T1000 (cell line): ENCODE measurements around the gene CXorf66.
A peak's percentile ranks its signal among the peaks of the same experiment; 100 is the strongest.
"Not testable (repeated sequence)": the region's sequence is repeated elsewhere in the genome, so short reads cannot be mapped to it uniquely, and the experiment has no call there.

ENCODE experiments used
- DNase-seq: peaks from one replicate; lab custom pipeline; 2025; ENCODE audit warnings: mixed read lengths; lab: John Stamatoyannopoulos, UW

Gene CXorf66, protein sequence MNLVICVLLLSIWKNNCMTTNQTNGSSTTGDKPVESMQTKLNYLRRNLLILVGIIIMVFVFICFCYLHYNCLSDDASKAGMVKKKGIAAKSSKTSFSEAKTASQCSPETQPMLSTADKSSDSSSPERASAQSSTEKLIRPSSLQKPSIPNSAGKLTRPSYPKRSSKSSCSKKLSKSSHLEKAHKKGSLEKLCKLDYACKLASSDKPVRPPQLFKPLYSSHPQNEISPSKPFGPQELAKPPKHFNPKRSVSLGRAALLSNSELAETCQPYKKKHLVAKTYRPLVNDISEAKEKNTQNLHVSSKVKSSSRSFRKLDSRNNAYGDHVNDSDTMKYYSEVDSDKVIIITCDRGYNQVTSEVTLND

GRCh38 chrX:139965421-139965820 lies at the start of gene CXorf66:
Gene CXorf66 (minus strand): TSS chrX:139965521. CDS start chrX:139965496, 25 bp downstream.
- DNase-seq: no peak

GRCh38 chrX:139982856-139983255 lies 17.5 kb upstream of the CXorf66 start:
- DNase-seq: no peak

DNA sequence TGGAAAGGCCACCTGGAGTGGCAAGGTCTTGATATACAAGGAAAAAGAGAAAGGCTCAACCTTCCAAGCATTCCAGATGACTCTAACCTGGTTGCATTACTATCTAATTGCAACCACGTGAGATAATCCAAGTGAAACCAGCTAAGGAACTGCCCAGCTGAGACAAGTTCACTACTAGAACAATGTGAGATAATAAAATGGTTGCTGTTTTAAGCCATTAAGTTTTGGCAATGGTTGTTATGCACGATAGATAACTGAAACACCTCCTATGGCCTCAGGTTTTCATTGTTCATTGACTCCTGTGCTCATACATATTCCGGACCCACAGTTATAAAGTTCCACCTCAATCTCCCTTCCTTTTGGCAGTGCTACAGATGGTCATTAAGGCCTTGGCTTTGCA lies 9.2 kb upstream of the CXorf66 start:
- no peak for DNase-seq

DNA sequence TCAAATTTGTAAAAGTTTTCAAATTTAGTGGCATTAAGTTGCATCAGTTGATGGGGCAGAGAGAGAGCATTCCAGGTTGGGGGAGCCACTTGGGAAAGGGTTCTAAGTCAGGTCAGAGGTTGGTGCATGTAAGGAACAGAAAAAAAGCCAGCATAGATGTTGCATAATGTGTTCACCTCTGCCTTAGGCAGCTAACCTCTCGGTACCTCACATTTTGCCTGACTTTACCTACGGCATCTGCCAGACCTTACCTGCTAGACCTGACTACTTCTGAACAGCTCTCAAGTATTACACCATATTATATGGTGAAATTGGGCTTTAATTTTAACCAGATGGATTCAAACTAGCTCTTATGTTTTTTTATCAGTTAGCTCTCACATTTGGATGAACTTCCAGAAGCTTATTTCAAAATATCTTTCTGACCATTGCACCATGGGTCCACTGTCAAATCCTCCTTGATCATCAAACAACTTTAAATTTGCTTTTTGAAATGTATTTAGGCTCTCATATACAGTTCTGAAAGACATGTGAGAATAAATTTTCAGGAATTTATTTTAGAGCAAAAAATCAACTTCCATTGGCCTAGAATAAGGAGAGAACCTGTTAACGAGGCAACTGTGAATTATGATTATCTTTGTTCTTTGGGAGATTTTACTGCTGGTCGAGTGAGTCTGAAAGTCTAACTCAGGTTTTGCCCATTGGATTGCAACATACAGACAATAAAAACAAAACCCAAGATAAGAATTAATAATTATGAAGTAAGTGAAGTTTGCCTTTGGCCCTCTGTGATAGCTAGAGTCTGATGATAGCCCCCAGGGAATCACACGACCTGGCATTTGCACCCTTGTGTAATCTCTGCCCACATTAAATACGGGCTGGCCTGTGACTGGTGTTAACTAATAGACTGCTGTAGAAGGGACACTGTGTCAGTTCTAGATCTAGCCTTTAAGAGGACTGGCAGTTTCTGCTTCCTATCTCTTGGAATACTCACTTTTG lies 7.6 kb upstream of the CXorf66 start:
- DNase-seq: no peak

DNA sequence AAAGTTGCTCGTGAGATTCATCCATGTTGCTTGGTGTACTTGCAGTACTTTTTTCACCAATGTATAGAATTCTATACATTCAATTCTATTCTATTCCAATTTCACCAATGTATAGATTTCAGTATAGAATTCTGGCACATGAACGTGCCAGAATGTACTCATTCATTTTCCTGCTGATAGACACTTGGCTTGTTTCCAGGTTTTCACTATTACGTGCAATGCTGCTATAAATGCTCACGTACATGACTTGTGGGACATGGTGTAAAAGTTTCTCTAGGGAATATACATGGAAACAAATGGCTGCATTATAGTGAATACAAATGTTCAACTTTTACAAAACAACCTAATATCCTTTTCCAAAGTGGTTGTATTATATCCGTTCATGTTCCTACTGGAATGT lies 6.8 kb upstream of the CXorf66 start:
- DNase-seq: no peak

DNA sequence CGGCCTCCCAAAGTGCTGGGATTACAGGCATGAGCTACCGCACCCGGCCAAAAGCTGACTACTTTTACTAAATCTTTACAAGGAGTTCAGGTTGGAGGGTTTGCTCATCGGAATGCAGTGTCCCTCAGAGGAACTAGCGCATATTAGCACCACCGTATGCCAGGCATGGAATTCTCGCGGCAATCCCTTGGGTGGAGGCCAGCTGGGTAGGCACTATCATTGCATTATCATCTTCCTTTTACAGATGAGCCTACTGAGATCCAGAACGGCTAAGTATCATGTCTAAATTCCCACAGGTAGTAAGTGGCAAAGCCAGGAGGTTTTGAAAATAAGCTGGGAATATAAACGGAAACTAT lies 6.1 kb upstream of the CXorf66 start:
- DNase-seq: no peak

- no peak for DNase-seq
Observed at GRCh38 chrX:139969286-139969685, 4.0 kb upstream of the CXorf66 start.

- no peak for DNase-seq
Observed at GRCh38 chrX:139967750-139968149, 2.4 kb upstream of the CXorf66 start.

DNA sequence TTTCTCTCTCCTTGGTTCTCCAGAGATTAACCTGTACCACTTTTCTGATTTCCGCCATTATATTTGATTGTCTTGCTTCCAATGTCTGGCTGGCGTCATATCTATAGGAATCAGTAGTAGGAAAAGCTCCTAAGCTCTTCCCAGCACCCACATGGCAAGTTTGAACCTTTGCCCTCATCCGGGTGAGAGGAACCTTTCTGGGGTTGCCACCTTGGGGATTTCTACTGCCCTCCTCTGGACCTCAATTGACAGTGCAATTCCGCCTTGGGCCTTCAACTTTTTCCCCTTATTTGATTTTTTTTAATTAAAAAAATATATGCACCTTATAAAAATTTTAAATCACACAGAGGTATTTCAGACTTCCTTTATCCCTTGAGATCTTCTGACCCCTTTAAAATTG lies 2.0 kb upstream of the CXorf66 start:
- DNase-seq: no peak

GRCh38 chrX:139966159-139966558 lies 838 bp upstream of the CXorf66 start:
- not testable (repeated sequence) for DNase-seq

- DNase-seq: not testable (repeated sequence)
Observed at GRCh38 chrX:139961091-139961490, 4.2 kb downstream of the CXorf66 start.

- DNase-seq: no peak
Observed at GRCh38 chrX:139949703-139950102, 15.6 kb downstream of the CXorf66 start.

DNA sequence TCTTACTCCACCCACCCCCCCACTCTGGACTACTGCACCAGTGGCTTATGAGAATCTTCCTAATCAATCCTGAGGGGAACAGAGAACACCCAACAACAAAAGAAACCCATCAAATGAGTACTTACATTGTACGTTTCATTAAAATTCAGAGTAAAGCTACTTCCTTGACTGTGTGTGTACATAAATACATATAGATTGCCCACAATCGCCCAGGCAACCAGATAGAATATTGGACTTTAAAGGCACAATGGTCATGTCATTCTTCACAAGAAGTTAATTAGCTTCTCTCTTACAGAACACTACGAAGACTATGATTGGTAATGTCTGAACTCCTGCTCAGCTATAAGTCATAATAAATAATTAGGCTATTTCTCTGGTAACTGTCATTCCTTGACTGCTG lies 20.2 kb downstream of the CXorf66 start:
- DNase-seq: no peak

DNA sequence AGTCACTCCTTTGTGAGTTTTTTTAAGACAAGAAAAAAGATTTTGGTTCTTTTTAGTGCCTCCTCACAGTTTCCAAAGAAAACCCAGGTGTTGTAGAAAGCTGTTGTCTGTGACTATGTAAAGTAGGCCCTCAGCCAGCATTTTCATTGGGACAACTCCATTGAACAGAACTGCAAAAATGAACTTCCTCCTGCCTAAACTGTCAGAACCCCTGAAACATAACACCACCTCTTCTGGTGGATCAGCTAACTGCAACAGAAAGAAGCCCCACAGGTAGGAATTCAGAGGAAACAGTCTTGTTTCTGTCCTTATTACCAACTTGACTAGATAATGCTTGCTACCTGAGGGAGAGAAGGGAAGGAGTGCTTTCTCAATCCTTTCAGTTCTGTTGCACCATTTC lies 29.1 kb downstream of the CXorf66 start:
- no peak for DNase-seq

- no peak for DNase-seq
Observed at GRCh38 chrX:139933904-139934303, 31.4 kb downstream of the CXorf66 start.

DNA sequence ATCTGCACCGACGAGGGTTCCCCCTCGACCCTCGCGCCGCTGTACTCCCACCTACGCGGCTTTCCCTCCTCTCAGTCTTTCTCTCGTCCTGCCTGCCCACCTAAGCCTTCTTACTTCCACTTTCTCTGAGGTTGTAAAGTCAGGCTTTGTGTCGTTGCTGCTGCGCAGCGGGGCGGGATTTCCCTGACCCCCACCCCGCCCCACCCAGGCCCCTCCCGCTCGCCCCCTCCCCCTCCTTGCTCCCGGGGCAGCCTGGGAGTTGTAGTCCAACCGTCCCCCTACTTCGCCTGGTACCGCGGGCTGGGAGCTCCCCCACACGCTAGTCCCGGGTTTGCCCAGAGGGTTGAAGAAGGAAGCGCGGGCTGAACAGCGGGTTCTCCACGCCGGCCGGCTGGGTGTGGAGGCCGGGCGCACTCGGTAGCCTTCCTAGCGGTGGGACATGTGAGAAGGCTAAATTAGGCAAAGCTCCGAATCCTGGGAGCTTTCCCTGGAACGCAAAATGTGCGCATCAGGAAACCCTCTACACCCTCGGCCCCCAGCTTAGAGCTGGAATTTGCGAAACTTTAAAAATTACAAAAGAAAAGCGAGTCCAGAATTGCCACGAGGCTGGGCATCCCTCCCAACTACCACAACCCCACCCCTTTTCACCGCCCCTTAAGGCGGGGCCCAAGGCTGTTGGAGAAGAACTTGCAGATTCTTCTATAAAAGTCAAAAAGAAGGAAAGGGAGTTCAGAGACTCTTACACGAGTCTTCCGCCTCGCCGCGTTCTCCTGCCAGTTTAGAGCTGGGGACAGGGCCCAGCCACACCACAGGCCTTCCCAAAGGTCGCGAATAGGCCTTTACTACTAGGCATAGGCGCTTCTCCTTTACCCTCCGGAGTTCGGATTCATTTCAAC lies 32.2 kb downstream of the CXorf66 start, which contains the start of gene ATP11C:
Gene ATP11C (minus strand): TSS at position 153 of the 896 bp plus-strand sequence. CDS start 1,011 bp downstream, outside the sequence.
- DNase-seq: peak; percentile 45

DNA sequence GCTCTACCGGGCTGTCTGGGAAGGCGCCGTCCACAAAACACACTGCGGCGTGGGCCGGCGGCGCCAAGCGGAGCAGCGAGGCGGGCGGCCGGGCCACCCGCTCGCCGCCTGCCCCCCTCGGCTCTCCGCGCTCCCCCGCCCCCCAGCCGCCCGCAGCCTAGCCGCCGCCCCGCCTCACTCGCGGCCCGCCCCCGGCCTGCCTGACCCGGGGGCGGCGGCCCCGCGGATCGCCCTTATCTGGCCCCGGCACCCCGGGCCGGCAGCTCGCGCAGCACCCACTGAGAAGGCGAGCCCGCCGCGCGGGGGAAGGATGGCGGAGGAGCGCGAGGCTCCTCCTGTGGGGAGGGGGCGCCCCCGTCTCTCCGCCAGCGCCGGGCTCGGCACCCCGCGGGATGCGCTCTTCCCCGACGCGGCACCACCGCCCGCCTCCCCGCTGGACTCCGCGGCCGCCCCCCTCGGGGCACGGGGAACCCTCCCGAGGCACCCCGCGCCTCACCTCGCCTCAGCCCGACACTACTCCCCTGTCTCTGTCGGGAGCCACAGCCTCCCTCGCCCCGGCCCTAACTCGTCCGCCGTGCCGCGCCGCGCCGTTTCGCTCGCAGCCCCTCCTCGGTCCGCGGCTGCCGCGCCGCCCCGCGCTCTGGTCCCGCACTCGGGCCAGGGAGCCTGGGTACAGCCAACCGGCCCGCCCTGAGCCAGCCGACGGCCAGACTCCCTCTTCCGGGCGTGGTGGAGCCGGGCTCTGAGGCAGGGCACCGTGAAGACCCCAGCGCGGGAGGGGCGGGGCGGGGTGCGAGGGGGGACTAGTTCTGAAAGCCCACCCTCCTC lies 33.0 kb downstream of the CXorf66 start:
- DNase-seq: no peak

DNA sequence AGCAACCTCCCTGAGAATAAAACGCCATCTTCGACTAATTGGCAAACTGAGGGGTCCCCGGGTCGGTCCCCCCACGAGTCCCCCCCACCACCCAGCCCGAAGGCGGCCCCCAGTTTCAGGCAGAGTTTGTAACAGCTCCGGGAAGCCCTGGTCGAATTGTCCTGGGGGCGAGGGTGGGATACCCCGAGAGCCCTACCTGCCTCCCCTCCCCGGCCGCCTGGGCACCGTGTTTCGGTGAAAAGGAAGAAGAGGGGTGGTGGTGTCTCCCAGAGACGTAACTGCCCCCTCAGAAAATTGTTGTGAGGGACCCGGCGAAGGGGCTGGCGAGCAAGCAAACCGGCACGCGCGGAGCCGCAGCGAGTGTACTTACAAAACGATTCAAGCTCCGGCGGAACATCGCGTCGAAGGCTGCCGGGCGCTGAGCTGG lies 33.7 kb downstream of the CXorf66 start:
- DNase-seq: no peak

DNA sequence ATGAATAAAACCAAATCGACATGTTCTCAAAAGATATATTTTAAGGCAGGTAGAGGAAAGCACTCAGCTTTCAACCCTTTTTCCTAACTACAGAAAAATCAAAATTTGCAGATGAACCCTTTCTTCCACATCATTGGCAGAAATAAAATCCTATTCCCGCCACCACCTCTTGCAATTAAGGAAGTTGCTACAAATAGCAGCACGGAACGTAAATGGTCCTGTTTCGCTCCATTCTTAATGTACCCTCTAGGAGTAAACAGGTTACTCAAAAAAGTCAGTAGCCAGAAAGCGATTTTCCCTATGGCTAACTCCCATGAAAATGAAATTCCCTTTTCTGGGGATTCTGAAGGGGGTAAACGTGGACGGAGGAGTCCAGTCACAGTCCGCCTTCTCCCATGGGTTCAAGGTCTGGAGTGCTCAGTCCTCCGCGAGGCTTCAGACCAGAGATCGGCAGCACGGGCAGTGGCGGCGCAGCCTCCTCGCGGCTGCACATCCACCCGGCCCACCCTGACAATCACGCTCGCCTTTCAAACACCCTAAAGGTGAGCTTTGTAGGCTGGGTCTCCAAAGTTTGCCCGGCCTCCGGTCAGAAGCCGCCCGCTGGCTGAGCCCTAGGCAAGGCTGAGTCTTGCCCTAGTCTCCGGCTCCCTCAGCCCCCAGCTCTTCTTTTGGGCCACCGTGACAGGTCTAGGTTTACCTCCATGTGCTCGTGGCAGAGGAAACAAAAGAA lies 34.2 kb downstream of the CXorf66 start:
- DNase-seq: no peak

GRCh38 chrX:139930401-139930800 lies 34.9 kb downstream of the CXorf66 start:
- DNase-seq: no peak
